ENCODE data around the gene RNU6-1. TPM values are rescaled to one million over a fixed set of nuclear protein-coding genes. Genes with fewer than 3 reads are reported as not detected.

Gene RNU6-1
- total and polyA plus RNA-seq, 2 donors (not counting 3 experiments of a cell fraction or from before 2014, with no cell fraction given), result not detected

GRCh38 chr15:67850336-67850735, 10.5 kb upstream of the RNU6-1 start:
- Histone ChIP-seq H3K4me3 (replicated peaks in 1 of 3; ENCODE audit: insufficient read depth in 1 of 3, low read depth in 1 of 3, low read length in 3 of 3) (no peak overlapping the region), H3K4me1 (ENCODE audit: control insufficient read depth, extremely low read depth, insufficient read depth, low read length) (no peaks in the 10 kb centered on the region), H3K9me3 (replicated peaks; ENCODE audit: control insufficient read depth, insufficient read depth, low read length) (no peaks in the 10 kb centered on the region), H4K20me1 (replicated peaks; ENCODE audit: control insufficient read depth, extremely low read depth, insufficient read depth, low read length) (no peaks in the 10 kb centered on the region), H3K4me2 (ENCODE audit: insufficient read depth, low read length) (no peak overlapping the region), H3K9me1 (replicated peaks; ENCODE audit: control insufficient read depth, extremely low read depth, insufficient read depth, low read length) (no peaks in the 10 kb centered on the region), H3K79me2 (ENCODE audit: control insufficient read depth, insufficient read depth, low read length) (no peaks in the 10 kb centered on the region), H3K27ac (ENCODE audit: insufficient read depth, low read depth, low read length) (no peak overlapping the region), H3K36me3 (ENCODE audit: control insufficient read depth in 2 of 2, extremely low read depth in 1 of 2, insufficient read depth in 2 of 2, low read length in 2 of 2) (no peaks in the 10 kb centered on the region), H3K27me3 (ENCODE audit: control insufficient read depth in 2 of 2, insufficient read depth in 2 of 2, low read length in 2 of 2) (peaks cover 2 to 5% of the 10 kb centered on the region in 2 experiments), H2AFZ (ENCODE audit: low read depth, low read length) (no peak overlapping the region), H3K9ac (replicated peaks; ENCODE audit: extremely low read depth, insufficient read depth, low read length) (no peak overlapping the region)
- FAIRE-seq (no peak), DNase-seq (ENCODE audit: low read depth, low spot score) (no peak)
- ChIA-PET POLR2A (no interaction called here), CTCF (interaction anchor here (0.9 kb wide), 1 partner anchor 304 kb away, joined by 3 read pairs; no protein-coding TSS in a partner anchor)
- intact Hi-C loops (cut with micrococcal nuclease), result no loop called here
- no peak for TF ChIP-seq POLR2AphosphoS5 (IDR thresholded peaks at IDR 0.05; ENCODE audit: insufficient read depth, low read depth, low read length)
- no peak for TF ChIP-seq FOS (IDR thresholded peaks at IDR 0.05; ENCODE audit: borderline replicate concordance, insufficient read depth, low read length)
- no peak for TF ChIP-seq MAX (IDR thresholded peaks at IDR 0.05; ENCODE audit: insufficient read depth, insufficient read length)
- no peak for TF ChIP-seq EZH2 (IDR thresholded peaks at IDR 0.05; ENCODE audit: borderline replicate concordance, low read depth, low read length, severe bottlenecking)
- TF ChIP-seq, protein P1, sequence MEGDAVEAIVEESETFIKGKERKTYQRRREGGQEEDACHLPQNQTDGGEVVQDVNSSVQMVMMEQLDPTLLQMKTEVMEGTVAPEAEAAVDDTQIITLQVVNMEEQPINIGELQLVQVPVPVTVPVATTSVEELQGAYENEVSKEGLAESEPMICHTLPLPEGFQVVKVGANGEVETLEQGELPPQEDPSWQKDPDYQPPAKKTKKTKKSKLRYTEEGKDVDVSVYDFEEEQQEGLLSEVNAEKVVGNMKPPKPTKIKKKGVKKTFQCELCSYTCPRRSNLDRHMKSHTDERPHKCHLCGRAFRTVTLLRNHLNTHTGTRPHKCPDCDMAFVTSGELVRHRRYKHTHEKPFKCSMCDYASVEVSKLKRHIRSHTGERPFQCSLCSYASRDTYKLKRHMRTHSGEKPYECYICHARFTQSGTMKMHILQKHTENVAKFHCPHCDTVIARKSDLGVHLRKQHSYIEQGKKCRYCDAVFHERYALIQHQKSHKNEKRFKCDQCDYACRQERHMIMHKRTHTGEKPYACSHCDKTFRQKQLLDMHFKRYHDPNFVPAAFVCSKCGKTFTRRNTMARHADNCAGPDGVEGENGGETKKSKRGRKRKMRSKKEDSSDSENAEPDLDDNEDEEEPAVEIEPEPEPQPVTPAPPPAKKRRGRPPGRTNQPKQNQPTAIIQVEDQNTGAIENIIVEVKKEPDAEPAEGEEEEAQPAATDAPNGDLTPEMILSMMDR (IDR thresholded peaks at IDR 0.05; ENCODE audit: extremely low read depth in 1 of 2, insufficient read depth in 1 of 2, low read depth in 1 of 2, low read length in 2 of 2), result no peak
- TF ChIP-seq POLR2A (IDR thresholded peaks at IDR 0.05; ENCODE audit: low read depth, low read length), result no peak
- no peak for TF ChIP-seq MYC (IDR thresholded peaks at IDR 0.05; ENCODE audit: low read depth, low read length)
- no peak for TF ChIP-seq JUN (IDR thresholded peaks at IDR 0.05; ENCODE audit: borderline replicate concordance, insufficient read depth, insufficient read length, low read depth)
- TF ChIP-seq GATA2 (IDR thresholded peaks at IDR 0.05; ENCODE audit: insufficient read depth, insufficient read length, low read depth, low read length), result no peak
- dilution Hi-C loops (cut with MboI; ENCODE audit: extremely low pct_ligation_motif_present, low sequenced_read_pairs), result no loop called here
- BruUV-seq (replicated peaks), result no TSS peak

Measured in endothelial cell of umbilical vein (primary cell).